ENCODE results near the gene PDXDC1. TPM values are rescaled to one million over a fixed set of nuclear protein-coding genes. Genes with fewer than 3 reads are reported as not detected.
"Not testable (repeated sequence)": the region's sequence is repeated elsewhere in the genome, so short reads cannot be mapped to it uniquely, and the experiment has no call there.

Gene PDXDC1
- total and polyA plus RNA-seq, 8 donors = 51.5 to 82.8 (median 72.8) TPM

DNA sequence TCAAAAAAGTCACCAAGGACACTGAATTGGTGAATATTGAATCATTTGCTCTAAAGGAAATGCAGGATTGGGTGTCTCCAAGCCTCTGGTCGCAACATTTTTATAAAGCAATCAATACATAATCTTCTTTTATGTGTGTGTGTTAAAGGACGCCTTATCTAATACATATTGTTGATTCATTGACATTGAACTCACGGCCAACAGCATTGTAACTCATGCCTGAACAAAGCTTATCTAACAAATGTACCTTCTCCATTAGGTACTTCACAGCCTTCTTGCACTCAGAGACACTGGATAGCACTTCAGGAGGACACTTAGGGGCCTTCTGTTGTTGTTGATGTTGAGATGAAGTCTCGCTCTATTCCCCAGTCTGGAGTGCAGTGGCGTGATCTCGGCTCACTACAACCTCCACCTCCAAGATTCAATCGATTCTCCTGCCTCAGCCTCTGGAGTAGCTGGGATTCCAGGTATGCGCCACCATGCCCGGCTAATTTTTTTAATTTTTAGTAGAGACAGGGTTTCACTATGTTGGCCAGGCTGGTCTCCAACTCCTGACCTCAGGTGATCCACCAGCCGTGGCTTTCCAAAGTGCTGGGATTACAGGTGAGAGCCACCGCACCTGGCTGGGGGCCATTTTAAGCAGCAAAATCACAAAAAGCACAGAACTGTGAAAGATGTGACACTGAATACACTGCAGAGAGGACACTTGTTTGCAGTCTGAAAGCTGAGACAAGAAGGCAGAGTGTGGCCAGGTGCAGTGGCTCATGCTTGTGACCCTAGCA, 13.2 kb upstream of the PDXDC1 start:
- H3K27me3 ChIP-seq = no peaks in the 10 kb centered on the region
- no peaks in the 10 kb centered on the region for H3K9me3 ChIP-seq
- DNase-seq (no peak), FAIRE-seq (no peak), ATAC-seq (peak in 1 of 4 donors; percentile 47)
- H3K27ac ChIP-seq = no peak overlapping the region
- TF ChIP-seq, protein P1, sequence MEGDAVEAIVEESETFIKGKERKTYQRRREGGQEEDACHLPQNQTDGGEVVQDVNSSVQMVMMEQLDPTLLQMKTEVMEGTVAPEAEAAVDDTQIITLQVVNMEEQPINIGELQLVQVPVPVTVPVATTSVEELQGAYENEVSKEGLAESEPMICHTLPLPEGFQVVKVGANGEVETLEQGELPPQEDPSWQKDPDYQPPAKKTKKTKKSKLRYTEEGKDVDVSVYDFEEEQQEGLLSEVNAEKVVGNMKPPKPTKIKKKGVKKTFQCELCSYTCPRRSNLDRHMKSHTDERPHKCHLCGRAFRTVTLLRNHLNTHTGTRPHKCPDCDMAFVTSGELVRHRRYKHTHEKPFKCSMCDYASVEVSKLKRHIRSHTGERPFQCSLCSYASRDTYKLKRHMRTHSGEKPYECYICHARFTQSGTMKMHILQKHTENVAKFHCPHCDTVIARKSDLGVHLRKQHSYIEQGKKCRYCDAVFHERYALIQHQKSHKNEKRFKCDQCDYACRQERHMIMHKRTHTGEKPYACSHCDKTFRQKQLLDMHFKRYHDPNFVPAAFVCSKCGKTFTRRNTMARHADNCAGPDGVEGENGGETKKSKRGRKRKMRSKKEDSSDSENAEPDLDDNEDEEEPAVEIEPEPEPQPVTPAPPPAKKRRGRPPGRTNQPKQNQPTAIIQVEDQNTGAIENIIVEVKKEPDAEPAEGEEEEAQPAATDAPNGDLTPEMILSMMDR (IDR thresholded peaks at IDR 0.05) = no peak
- H3K36me3 ChIP-seq = no peaks in the 10 kb centered on the region
- H3K4me1 ChIP-seq = peaks cover 0 to 10% (median 0%) of the 10 kb centered on the region in 3 donors
- intact Hi-C loops (cut with DNase I) = no loop called here
- H3K4me3 ChIP-seq = no peak overlapping the region
- WGBS, 2 donors = 69 to 71% methylated on average over 11 of the region's 11 CpGs

DNA sequence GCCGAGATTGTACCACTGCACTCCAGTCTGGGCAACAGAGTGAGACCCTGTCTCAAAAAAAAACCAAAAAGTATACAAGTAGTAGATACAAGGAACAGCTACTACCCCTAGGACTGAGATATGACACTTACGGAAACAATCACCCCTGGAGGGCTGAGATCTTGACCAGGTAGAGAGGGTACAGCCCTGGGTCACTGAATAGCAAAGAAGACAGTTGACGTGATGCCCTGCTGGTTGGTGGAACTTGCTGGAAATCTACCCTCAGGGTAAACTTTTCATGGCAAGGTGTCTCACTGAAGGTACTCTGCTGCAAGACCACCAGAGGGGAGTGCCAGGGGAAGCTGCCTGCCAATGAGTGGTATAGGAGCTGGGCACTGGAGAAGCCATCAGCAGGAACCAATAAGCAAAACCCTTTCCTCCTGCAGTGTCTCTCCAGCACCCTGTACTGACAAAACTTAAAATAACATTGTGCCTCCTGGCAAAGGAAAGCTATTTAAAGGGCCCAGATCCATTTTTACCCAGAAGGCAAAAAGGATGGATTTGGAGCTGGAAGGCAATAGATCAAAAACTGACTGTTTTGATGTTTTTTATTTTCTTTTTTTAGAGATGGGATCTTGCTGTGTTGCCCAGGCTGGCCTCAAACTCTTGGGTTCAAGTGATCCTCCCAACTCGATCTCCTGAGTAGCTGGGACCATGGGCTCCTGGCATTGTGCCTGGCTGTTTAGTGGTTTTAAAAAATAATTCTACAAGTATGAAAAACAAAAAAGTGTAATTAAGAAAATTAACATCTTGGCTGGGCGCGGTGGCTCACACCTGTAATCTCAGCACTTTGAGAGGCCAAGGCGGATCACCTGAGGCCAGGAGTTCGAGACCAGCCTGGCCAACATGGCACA, 11.3 kb upstream of the PDXDC1 start:
- peaks cover 0 to 4% (median 0%) of the 10 kb centered on the region in 3 donors for H3K4me1 ChIP-seq

DNA sequence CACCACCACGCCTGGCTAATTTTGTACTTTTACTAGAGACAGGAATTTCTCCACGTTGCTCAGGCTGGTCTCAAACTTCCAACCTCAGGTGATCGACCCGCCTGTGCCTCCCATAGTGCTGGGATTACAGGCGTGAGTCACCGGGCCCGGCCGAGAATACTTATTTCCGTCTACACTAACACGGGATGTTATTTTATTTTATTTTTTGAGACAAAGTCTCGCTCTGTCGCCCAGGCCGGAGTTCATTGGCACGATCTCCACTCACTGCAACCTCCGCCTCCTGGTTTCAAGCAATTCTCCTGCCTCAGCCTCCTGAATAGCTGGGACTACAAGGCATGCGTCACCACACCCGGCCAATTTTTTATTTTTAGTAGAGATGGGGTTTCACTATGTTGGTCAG, 9.5 kb upstream of the PDXDC1 start:
- Histone ChIP-seq H3K9me3 (no peaks in the 10 kb centered on the region), H3K4me3 (no peak overlapping the region), H3K27me3 (no peaks in the 10 kb centered on the region), H3K36me3 (no peaks in the 10 kb centered on the region), H3K4me1 (peaks cover 0 to 4% (median 0%) of the 10 kb centered on the region in 3 donors), H3K27ac (no peak overlapping the region)
- WGBS, 2 donors = 88 to 90% methylated on average over 17 of the region's 17 CpGs
- no peak for FAIRE-seq
- intact Hi-C loops (cut with DNase I) = no loop called here
- no peak for ATAC-seq
- no peak for DNase-seq
- TF ChIP-seq, protein P1 (IDR thresholded peaks at IDR 0.05) = no peak

More for the DNA sequence above, 11.3 kb upstream of the PDXDC1 start:
- WGBS, 2 donors = 73 to 80% methylated on average over 8 of the region's 8 CpGs
- no peak for DNase-seq
- Histone ChIP-seq H3K4me3 (no peak overlapping the region), H3K36me3 (no peaks in the 10 kb centered on the region), H3K27ac (no peak overlapping the region), H3K9me3 (no peaks in the 10 kb centered on the region), H3K27me3 (no peaks in the 10 kb centered on the region)
- no peak for ATAC-seq
- TF ChIP-seq, protein P1 (IDR thresholded peaks at IDR 0.05) = no peak
- no peak for FAIRE-seq
- intact Hi-C loops (cut with DNase I) = no loop called here

DNA sequence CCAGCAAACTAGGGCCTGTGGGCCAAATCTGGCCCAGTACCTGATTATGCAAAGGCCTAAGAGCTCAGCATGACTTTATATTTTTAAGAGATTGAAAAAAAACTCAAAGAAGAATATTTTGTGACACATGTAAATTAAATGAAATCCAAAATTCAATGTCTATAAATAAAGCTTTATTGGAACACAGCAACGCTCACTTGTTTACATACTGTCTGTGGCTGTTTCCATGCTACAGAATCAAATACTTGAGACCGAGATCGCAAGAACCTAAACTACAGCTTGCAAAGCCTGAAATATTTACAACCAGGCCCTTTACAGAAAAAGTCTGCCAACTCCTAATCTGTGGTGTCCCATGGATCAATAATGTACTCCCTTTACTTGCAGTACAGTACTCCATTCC, 5.0 kb upstream of the PDXDC1 start:
- ATAC-seq; DNase-seq; H3K9me3 ChIP-seq; H3K4me3 ChIP-seq; H3K4me1 ChIP-seq; intact Hi-C loops (cut with DNase I); H3K27ac ChIP-seq; FAIRE-seq; H3K36me3 ChIP-seq; H3K27me3 ChIP-seq: not testable (repeated sequence)
- WGBS, 2 donors = 91 to 93% methylated on average over 3 of the region's 3 CpGs

DNA sequence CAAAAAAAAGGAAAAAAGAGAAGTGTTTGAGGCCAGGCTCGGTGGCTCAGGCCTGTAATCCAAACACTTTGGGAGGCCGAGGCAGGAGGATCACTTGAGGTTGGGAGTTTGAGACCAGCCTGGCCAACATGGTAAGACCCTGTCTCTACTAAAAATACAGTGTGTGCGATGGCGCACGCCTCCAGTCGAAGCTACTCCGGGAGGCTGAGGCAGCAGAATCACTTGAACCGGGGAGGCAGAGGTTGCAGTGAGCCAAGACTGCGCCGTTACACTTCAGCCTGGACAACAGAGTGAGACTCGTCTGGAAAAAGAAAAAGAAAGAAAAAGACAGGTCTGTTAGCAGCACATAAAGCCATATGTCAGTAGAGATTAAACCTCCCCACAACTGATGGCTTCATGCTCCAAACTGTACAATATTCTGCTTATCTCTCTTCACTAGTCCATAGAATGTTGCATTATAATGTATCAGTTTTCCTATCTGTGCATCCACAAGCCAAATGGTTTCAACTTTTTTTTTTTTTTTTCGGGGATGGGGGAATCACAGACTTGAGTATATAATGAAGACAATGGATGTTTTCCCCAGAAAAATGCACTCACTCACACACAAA, 3.1 kb upstream of the PDXDC1 start:
- H3K9me3 ChIP-seq; H3K4me3 ChIP-seq; H3K36me3 ChIP-seq; ATAC-seq; FAIRE-seq; H3K27ac ChIP-seq; H3K4me1 ChIP-seq; intact Hi-C loops (cut with DNase I); H3K27me3 ChIP-seq: not testable (repeated sequence)
- 88 to 90% methylated on average over 12 of the region's 12 CpGs for WGBS, 2 donors
- peak in 1 of 6 donors; percentile 49 for DNase-seq

DNA sequence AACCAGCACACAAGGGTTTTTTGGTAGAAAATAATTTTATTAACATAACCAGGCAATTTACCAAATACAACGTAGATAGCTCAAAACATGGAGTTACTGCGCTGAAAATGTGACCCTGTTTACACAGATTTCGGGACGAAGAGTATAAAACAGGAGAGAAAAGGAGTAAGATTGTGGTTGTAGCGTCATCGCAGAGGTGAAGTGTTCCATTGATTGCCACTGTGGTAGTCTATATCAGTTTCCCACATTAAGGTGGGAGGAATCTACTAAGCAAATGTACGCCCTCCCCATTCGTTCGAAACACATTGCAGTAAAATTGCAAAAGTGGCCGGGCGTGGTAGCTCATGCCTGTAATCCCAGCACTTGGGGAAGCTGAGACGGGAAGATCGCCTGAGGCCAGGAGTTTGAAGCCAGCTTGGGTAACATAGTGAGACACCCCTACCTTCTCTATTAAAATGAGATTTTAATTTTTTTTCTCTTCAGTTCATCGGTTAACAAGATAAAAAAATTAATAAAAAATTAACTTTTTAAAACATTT, 972 bp upstream of the PDXDC1 start:
- intact Hi-C loops (cut with DNase I); FAIRE-seq; DNase-seq; H3K27me3 ChIP-seq; H3K36me3 ChIP-seq; H3K9me3 ChIP-seq; ATAC-seq: not testable (repeated sequence)
- Histone ChIP-seq H3K4me1 (peaks cover 5 to 19% (median 8%) of the 10 kb centered on the region in 3 donors), H3K27ac (peak overlapping the region in 2 of 4 donors; percentile 94 to 98), H3K4me3 (peak overlapping the region; percentile 80 to 96 (median 88))
- 31 to 33% methylated on average over 13 to 14 of the region's 14 CpGs for WGBS, 2 donors

DNA sequence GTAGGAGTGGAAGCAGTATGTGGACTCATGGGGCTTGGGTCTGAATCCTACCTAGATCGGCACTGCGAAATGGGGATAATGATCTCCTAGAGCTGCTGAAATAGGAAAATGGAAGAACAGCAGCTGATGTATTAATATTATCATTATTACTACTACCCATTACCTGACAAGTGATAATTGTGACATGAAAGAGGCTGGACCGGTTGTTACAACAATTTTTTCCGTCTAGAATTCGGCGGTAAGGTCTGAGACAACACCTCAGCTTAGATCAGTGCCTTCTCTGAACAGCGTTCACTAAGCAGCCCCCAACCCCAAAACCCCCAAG, 533 bp upstream of the PDXDC1 start:
- peaks cover 8 to 23% (median 12%) of the 10 kb centered on the region in 3 donors for H3K4me1 ChIP-seq
- DNase-seq; intact Hi-C loops (cut with DNase I); FAIRE-seq; ATAC-seq; H3K36me3 ChIP-seq; H3K9me3 ChIP-seq; H3K27me3 ChIP-seq: not testable (repeated sequence)
- WGBS, 2 donors = 1% methylated on average over 7 of the region's 7 CpGs
- peak overlapping the region; percentile 93 to 98 (median 96) for H3K27ac ChIP-seq
- peak overlapping the region; percentile 80 to 96 (median 88) for H3K4me3 ChIP-seq

DNA sequence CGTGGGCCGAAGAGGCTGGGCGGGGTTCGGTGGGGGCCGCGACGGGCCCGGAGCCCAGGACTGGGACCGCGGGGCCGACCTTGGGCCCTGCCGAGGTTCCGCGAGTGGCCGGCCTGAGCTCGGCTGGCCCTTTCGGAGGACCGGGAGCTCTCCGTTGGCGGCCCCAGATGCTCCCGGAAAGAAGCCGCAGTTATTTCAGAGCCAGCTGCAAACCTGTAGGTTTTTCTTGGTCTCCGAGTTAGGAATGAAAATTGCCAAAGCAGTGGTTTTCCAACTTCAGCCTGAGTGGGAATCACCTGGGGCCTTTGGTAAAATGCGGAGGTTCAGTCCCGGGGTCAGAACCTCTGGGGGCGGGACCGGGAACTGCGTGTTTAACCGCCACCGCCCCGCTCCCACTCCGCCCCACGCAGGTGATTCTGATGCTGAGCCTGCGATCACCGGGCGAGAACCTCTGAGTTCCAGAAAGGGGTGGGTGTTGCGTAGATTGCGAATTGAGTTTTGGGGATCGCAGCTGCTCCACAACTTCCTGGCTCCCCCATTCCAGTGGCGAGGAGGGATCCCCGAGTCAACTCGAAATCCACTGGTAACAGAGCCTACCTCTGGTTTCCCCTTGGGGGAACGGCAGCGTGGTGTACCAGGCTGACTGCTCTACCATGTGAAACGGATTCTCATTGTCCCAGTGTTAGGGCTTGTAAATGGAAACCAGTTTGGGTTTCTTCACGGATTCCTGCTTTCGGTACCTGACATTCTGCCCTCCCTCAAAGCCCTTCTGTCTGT, 780 bp downstream of the PDXDC1 start:
- WGBS, 2 donors = 1% methylated on average over 39 to 47 of the region's 47 CpGs
- FAIRE-seq; H3K36me3 ChIP-seq; intact Hi-C loops (cut with DNase I); H3K9me3 ChIP-seq; H3K27me3 ChIP-seq: not testable (repeated sequence)
- DNase-seq = peak; percentile 63 to 87 (median 69)
- Histone ChIP-seq H3K27ac (peak overlapping the region; percentile 93 to 98 (median 96)), H3K4me1 (peaks cover 21 to 37% (median 25%) of the 10 kb centered on the region in 3 donors), H3K4me3 (peak overlapping the region; percentile 80 to 96 (median 88))
- peak; percentile 39 to 44 (median 42) for ATAC-seq
